ENCODE results near the gene LLCFC1.

The LLCFC1 gene

DNA sequence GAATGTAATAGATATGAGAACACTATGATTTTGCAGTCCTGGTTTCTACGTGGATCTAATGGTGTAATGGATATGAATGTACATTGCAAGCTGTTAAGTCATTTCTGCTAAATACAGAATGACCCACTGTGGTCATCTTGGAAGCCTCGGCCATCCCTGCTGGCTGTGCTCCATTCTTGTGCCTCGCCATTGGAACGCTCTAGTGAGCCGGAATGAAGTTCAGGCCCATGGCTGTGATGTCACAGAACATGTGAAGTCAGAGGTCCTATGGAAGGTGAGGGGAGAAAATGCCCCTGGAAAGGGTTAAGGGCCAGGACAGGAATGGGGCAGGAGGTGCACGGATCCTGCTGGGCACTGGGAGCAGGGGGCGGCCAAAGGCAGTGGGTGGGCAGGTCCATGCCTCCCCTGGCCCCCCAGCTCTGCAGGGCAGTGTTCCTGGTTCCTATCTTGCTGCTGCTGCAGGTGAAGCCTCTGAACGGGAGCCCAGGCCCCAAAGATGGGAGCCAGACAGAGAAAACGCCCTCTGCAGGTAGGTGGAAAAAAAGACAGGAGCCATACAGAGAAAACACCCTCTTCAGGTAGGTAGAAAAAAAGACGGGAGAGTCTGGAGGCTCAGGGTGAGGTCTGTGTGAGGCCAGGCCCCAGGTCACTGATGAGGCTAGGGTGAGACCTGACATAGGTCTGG, at the start of gene LLCFC1:
TSS of gene LLCFC1 (plus strand) at position 259 of the 685 bp plus-strand sequence. CDS start at position 397, 138 bp downstream.
- H3K27ac ChIP-seq (ENCODE audit: low read depth, low read length), result no peak within 1 kb of the TSS

DNA sequence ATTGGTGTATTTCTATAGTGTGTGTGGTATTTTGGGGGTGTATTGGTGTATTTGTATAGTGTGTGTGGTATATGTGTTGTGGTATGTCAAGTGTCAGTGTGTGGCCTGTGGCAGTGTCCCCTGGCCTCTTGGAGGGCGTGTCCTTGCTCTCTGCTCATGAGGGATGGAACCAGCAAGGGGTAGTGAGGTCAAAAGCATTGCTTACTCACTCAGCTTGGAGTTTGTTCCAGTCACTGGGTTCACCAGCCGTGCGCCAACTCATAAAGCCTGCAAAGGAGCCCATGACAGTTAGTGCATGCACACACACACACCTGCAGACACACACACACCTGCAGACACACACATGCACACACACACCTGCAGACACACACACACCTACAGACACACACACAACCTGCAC, 49.5 kb upstream of the LLCFC1 start:
- Histone ChIP-seq H3K4me3 (ENCODE audit: low read depth, low read length) (no peak overlapping the region), H3K36me3 (ENCODE audit: control insufficient read depth, insufficient read depth, low read length) (no peaks in the 10 kb centered on the region), H3K9me3 (ENCODE audit: control insufficient read depth, insufficient read depth, low read length) (no peaks in the 10 kb centered on the region; the same call in 1 of the 2 replicates), H3K4me1 (ENCODE audit: control insufficient read depth, insufficient read depth, low read length) (peaks cover 5% of the 10 kb centered on the region; the same call in 1 of the 2 replicates), H3K27me3 (ENCODE audit: control insufficient read depth, insufficient read depth, low read length) (no peaks in the 10 kb centered on the region), H3K9ac (ENCODE audit: low read depth, low read length) (no peak overlapping the region), H3K27ac (ENCODE audit: low read depth, low read length) (no peak overlapping the region)

More for the DNA sequence above, at the start of gene LLCFC1:
- H3K4me1 ChIP-seq (ENCODE audit: control insufficient read depth, insufficient read depth, low read length), result no peaks in the 10 kb centered on the region
- no peaks in the 10 kb centered on the region for H3K9me3 ChIP-seq (ENCODE audit: control insufficient read depth, insufficient read depth, low read length)
- no peak within 1 kb of the TSS for H3K9ac ChIP-seq (ENCODE audit: low read depth, low read length)
- H3K36me3 ChIP-seq (ENCODE audit: control insufficient read depth, insufficient read depth, low read length), result no peaks in the 10 kb centered on the region
- H3K27me3 ChIP-seq (ENCODE audit: control insufficient read depth, insufficient read depth, low read length), result no peaks in the 10 kb centered on the region
- H3K4me3 ChIP-seq (ENCODE audit: low read depth, low read length), result no peak within 1 kb of the TSS

DNA sequence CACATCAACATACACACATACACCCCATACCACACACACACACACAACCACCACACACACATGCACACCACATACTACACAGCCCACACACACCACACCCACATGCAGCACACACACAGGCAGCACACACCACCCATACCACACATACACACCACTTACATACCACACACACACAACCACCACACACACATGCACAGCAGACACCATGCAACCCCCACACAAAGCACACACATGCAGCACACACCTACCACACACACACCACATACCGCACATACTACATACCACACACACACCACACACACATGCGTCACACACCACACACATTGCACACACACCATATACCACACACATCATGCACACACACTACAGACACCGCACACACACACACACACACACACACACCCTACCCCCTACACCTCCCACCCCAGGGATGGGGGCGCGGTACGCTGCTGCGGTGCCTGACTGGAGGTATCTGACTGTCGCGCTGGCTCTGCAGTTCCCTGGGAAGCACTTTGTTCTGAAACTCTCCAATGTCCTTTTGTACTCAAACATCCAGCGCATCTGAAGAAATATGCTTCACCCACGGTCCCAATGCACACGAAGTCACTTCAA, 48.3 kb upstream of the LLCFC1 start:
- H3K9ac ChIP-seq (ENCODE audit: low read depth, low read length), result no peak overlapping the region
- H3K4me3 ChIP-seq (ENCODE audit: low read depth, low read length), result no peak overlapping the region
- H3K4me1 ChIP-seq (ENCODE audit: control insufficient read depth, insufficient read depth, low read length), result peaks cover 2% of the 10 kb centered on the region; the same call in 1 of the 2 replicates
- H3K9me3 ChIP-seq (ENCODE audit: control insufficient read depth, insufficient read depth, low read length), result no peaks in the 10 kb centered on the region; the same call in 1 of the 2 replicates
- H3K27ac ChIP-seq (ENCODE audit: low read depth, low read length), result no peak overlapping the region
- H3K27me3 ChIP-seq (ENCODE audit: control insufficient read depth, insufficient read depth, low read length), result no peaks in the 10 kb centered on the region
- H3K36me3 ChIP-seq (ENCODE audit: control insufficient read depth, insufficient read depth, low read length), result no peaks in the 10 kb centered on the region

DNA sequence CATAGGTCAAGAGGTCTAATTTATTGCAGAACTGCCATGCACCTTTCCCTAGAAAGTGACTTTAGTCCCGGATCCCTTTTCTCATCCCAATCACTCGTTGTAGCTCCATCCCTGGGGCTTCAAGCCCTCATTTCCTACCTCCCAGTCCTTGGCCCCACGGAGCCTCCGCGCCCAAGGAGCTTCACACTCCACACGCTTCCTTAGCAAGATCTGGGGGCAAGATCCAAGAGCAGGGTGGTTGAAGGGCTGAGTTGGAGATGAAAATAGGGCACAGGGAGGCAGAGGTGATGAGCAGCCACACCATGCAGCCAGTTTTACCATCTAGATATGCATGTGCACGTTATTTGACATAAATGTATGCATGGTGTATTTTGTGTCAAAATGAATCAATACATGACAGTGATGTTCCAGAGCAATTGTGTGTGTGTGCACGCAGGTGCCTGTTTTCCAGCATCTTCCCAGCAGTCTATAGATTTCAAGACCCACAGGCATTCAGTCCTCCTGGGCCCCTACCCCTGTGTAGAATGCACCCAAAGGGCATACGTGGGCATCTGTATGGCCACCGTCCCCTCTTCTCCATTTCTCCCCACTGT, 47.7 kb upstream of the LLCFC1 start:
- no peaks in the 10 kb centered on the region for H3K27me3 ChIP-seq (ENCODE audit: control insufficient read depth, insufficient read depth, low read length)

DNA sequence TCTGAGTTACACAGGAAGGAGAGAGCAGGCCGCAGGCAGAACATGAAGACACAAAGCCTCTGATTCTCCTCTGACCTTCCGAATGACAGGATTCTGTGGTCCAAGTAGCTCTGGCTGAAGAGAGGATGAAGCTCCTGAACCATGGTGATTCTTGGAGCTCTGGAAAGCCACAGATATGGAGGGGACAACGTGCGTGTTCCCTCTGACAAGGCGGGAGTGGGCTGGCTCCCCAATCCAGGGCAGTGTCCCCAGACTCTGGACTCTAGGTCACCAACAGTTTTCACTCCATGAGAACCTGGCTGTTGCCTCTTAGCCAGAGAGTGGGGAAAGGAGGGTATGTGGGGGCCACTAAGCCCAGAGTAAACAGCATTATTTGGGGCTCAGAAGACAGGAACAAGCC, 46.3 kb upstream of the LLCFC1 start:
- H3K9ac ChIP-seq (ENCODE audit: low read depth, low read length), result no peak overlapping the region
- no peak overlapping the region for H3K27ac ChIP-seq (ENCODE audit: low read depth, low read length)
- H3K36me3 ChIP-seq (ENCODE audit: control insufficient read depth, insufficient read depth, low read length), result no peaks in the 10 kb centered on the region
- no peaks in the 10 kb centered on the region for H3K27me3 ChIP-seq (ENCODE audit: control insufficient read depth, insufficient read depth, low read length)
- no peaks in the 10 kb centered on the region; the same call in 1 of the 2 replicates for H3K9me3 ChIP-seq (ENCODE audit: control insufficient read depth, insufficient read depth, low read length)
- no peak overlapping the region for H3K4me3 ChIP-seq (ENCODE audit: low read depth, low read length)
- H3K4me1 ChIP-seq (ENCODE audit: control insufficient read depth, insufficient read depth, low read length), result no peaks in the 10 kb centered on the region

More for the DNA sequence above, 47.7 kb upstream of the LLCFC1 start:
- Histone ChIP-seq H3K4me3 (ENCODE audit: low read depth, low read length) (no peak overlapping the region), H3K27ac (ENCODE audit: low read depth, low read length) (no peak overlapping the region), H3K4me1 (ENCODE audit: control insufficient read depth, insufficient read depth, low read length) (no peaks in the 10 kb centered on the region), H3K36me3 (ENCODE audit: control insufficient read depth, insufficient read depth, low read length) (no peaks in the 10 kb centered on the region), H3K9ac (ENCODE audit: low read depth, low read length) (no peak overlapping the region), H3K9me3 (ENCODE audit: control insufficient read depth, insufficient read depth, low read length) (no peaks in the 10 kb centered on the region; the same call in 1 of the 2 replicates)

DNA sequence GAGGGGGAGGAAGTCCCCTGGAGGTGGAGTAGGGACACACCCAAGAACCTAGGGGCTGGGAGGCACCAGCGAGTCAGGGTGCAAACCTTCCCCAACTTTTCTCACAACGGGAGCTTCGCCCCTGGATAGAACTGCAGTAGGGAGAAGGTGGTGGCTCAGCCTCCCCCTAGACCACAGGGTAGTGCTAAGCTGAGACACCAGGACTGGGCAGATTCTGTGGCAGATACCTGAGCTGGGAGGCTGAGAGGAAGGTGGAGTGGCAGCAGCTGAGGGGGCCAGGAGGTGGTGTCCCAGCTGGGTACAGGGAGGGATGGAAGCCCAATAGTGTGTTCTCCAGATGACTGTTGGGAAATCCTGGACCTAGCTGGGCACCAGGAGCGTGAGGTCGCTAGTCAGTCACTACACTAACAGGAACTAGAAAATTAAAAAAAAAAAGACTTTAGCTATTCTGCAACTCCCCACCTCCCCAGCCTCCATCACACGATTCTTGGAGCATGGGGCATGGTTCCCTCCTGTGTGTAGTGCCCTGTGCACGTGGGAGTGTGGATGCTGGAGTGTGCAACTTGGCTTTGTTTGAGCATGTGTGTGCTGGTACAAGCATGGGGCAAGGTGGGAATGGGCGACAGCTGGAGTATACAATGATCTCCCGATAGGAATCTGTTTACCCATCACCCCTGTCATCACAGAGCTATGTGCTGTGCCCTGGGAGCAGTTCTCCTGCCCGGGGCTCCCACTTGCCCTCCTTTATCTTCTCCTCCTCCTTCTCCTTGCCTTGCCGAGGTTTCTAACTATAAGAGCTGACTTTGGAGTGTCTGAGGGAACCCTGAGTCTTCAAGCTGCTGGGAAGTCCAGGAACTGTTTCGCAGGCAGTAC, 44.9 kb upstream of the LLCFC1 start:
- no peak overlapping the region for H3K27ac ChIP-seq (ENCODE audit: low read depth, low read length)
- no peaks in the 10 kb centered on the region; the same call in 1 of the 2 replicates for H3K9me3 ChIP-seq (ENCODE audit: control insufficient read depth, insufficient read depth, low read length)
- H3K9ac ChIP-seq (ENCODE audit: low read depth, low read length), result no peak overlapping the region
- no peaks in the 10 kb centered on the region for H3K4me1 ChIP-seq (ENCODE audit: control insufficient read depth, insufficient read depth, low read length)
- no peaks in the 10 kb centered on the region for H3K27me3 ChIP-seq (ENCODE audit: control insufficient read depth, insufficient read depth, low read length)
- H3K36me3 ChIP-seq (ENCODE audit: control insufficient read depth, insufficient read depth, low read length), result no peaks in the 10 kb centered on the region
- no peak overlapping the region for H3K4me3 ChIP-seq (ENCODE audit: low read depth, low read length)

DNA sequence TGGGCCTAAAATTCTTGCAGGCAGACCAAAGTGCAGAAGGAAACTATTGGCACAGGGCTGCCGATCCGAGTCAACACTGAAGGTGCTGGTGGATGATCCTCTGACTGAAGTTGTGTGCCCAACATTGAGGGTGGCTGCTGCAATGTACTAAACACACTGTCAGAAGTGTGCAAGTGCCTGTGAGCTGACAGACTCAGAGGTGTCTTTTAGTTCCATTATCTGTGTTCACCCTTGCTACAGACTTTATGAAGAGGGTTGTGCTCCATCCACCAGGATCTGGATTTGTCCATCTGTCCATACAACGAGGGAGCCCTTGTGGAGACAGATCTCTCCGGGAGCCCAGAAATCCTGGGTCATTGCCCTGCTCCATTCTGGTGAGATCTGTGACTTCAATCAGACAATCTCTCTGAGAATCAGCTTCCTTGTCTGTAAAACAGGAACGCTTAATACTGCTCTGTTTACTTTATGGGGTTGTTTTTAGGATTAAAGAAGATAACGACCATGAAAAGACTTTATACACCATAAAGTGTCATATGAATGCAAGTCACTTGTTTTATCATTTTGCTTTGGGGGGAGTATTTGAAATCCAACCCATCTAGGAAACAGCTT, 44.2 kb upstream of the LLCFC1 start:
- no peak overlapping the region for H3K9ac ChIP-seq (ENCODE audit: low read depth, low read length)
- H3K27me3 ChIP-seq (ENCODE audit: control insufficient read depth, insufficient read depth, low read length), result no peaks in the 10 kb centered on the region
- H3K27ac ChIP-seq (ENCODE audit: low read depth, low read length), result no peak overlapping the region
- H3K4me3 ChIP-seq (ENCODE audit: low read depth, low read length), result no peak overlapping the region
- no peaks in the 10 kb centered on the region; the same call in 1 of the 2 replicates for H3K9me3 ChIP-seq (ENCODE audit: control insufficient read depth, insufficient read depth, low read length)
- H3K4me1 ChIP-seq (ENCODE audit: control insufficient read depth, insufficient read depth, low read length), result no peaks in the 10 kb centered on the region
- H3K36me3 ChIP-seq (ENCODE audit: control insufficient read depth, insufficient read depth, low read length), result no peaks in the 10 kb centered on the region

DNA sequence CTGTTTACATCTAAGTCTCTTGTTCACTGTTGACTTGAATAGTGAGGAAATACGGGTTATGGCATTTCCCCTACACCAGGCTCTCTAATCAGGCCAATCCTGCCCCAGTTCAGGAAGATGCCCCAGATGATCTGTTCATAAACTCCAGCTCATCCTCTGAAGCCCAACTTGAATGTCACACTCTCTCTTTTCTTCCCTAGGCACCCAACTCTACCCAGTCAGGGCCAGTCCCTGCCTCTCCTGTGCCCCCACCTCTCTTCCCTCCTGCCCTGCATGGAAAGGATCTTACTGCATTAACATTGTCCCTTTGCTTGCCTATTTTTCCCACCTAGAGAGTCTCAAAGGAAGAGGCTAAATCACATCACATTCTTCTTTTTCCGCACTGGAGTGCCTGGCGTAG, 43.1 kb upstream of the LLCFC1 start:
- Histone ChIP-seq H3K9me3 (ENCODE audit: control insufficient read depth, insufficient read depth, low read length) (no peaks in the 10 kb centered on the region), H3K4me1 (ENCODE audit: control insufficient read depth, insufficient read depth, low read length) (no peaks in the 10 kb centered on the region), H3K4me3 (ENCODE audit: low read depth, low read length) (no peak overlapping the region), H3K9ac (ENCODE audit: low read depth, low read length) (no peak overlapping the region), H3K27me3 (ENCODE audit: control insufficient read depth, insufficient read depth, low read length) (no peaks in the 10 kb centered on the region), H3K36me3 (ENCODE audit: control insufficient read depth, insufficient read depth, low read length) (no peaks in the 10 kb centered on the region), H3K27ac (ENCODE audit: low read depth, low read length) (no peak overlapping the region)

DNA sequence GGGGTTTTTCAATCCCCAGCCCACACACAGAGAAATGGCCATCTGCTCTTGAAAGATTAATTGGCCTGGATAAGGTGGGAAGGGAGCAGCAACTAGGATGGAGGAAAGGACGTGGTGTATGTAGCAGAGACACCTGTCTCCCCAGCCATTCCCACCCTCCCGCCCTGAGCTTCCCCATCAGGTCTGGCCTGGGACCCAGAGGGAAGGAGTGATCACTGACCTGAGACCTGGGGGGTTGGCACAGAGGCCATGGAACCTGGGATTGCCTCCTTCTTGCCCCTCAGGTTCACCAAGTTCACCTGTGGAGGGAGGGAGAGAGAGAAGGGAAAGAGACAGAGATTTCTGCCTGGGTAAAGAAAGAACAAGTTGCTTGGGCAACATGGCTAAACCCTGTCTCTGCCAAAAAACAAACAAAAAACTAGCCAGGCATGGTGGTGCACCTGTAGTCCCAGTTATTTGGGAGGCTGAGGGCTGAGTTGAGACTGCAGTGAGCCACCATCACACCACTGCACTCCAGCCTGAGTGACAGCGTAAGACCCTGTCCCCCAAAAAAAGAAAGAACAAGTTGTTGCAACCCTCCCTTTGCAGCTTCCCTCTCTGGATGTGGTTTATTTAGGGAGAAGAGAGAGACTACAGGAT, 42.4 kb upstream of the LLCFC1 start:
- Histone ChIP-seq H3K27ac (ENCODE audit: low read depth, low read length) (no peak overlapping the region), H3K27me3 (ENCODE audit: control insufficient read depth, insufficient read depth, low read length) (no peaks in the 10 kb centered on the region), H3K4me1 (ENCODE audit: control insufficient read depth, insufficient read depth, low read length) (no peaks in the 10 kb centered on the region), H3K4me3 (ENCODE audit: low read depth, low read length) (no peak overlapping the region), H3K9me3 (ENCODE audit: control insufficient read depth, insufficient read depth, low read length) (no peaks in the 10 kb centered on the region), H3K9ac (ENCODE audit: low read depth, low read length) (no peak overlapping the region), H3K36me3 (ENCODE audit: control insufficient read depth, insufficient read depth, low read length) (no peaks in the 10 kb centered on the region)

DNA sequence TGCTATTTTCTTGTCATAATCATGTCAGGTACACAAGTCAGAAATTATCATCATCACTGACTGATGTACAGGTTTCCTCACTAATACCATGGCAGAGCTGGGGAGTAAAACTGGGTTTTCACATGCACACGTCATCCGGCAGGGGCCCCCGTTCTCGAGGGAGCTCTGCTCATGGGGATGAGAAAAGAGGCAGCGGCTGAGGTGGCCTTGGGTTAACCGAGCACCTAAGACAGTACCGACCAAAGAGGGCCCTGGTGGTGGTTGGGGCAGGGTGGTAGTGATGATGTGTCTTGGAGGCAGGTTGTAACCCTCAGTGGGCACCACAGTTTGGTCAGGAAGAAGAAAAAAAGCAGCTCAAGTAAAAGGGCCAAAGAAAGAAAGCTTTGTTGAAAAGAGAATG, 41.6 kb upstream of the LLCFC1 start:
- H3K27ac ChIP-seq (ENCODE audit: low read depth, low read length), result no peak overlapping the region
- no peaks in the 10 kb centered on the region for H3K36me3 ChIP-seq (ENCODE audit: control insufficient read depth, insufficient read depth, low read length)
- no peaks in the 10 kb centered on the region for H3K27me3 ChIP-seq (ENCODE audit: control insufficient read depth, insufficient read depth, low read length)
- no peak overlapping the region for H3K9ac ChIP-seq (ENCODE audit: low read depth, low read length)
- H3K9me3 ChIP-seq (ENCODE audit: control insufficient read depth, insufficient read depth, low read length), result no peaks in the 10 kb centered on the region
- no peaks in the 10 kb centered on the region; the same call in 1 of the 2 replicates for H3K4me1 ChIP-seq (ENCODE audit: control insufficient read depth, insufficient read depth, low read length)
- H3K4me3 ChIP-seq (ENCODE audit: low read depth, low read length), result no peak overlapping the region
